ENCODE measurements around the gene VEZF1. TPM values are rescaled to one million over a fixed set of nuclear protein-coding genes. Genes with fewer than 3 reads are reported as not detected.
A peak's percentile ranks its signal among the peaks of the same experiment; 100 is the strongest.

The VEZF1 gene
- total and polyA plus RNA-seq, 8 donors = 11.7 to 41.6 (median 23.3) TPM

GRCh38 chr17:57956291-57957119, 31.5 kb downstream of the VEZF1 start:
- Histone ChIP-seq H3K9me3 (no peaks in the 10 kb centered on the region), H3K27ac (peak overlapping the region in 1 of 4 donors; percentile 67), H3K27me3 (no peaks in the 10 kb centered on the region), H3K4me1 (peaks cover 0 to 9% (median 0%) of the 10 kb centered on the region in 3 donors), H3K36me3 (no peaks in the 10 kb centered on the region), H3K4me3 (no peak overlapping the region)
- ATAC-seq (no peak), FAIRE-seq (no peak), DNase-seq (peak in 1 of 6 donors; percentile 3)
- WGBS, 2 donors = 58 to 65% methylated on average over 13 of the region's 13 CpGs
- intact Hi-C loops (cut with DNase I) = loop anchor here in 1 of 3 donors (10.0 kb wide), 1 partner anchor 62 kb away; no protein-coding TSS in a partner anchor
- TF ChIP-seq CTCF (IDR thresholded peaks at IDR 0.05) = no peak

GRCh38 chr17:57955183-57955931, 32.7 kb downstream of the VEZF1 start, which contains the start of gene CUEDC1:
CUEDC1 (minus strand) TSS chr17:57955412; CDS start chr17:57885564, 69,848 bp downstream.
- FAIRE-seq (no peak), ATAC-seq (peak; percentile 80 to 92 (median 84)), DNase-seq (peak; percentile 77 to 93 (median 85))
- peaks cover 0 to 9% (median 0%) of the 10 kb centered on the region in 3 donors for H3K4me1 ChIP-seq
- WGBS, 2 donors = 1% methylated on average over 31 to 79 of the region's 79 CpGs
- no peaks in the 10 kb centered on the region for H3K27me3 ChIP-seq
- no peak for TF ChIP-seq CTCF (IDR thresholded peaks at IDR 0.05)
- intact Hi-C loops (cut with DNase I) = loop anchor here in 1 of 3 donors (10.0 kb wide), 1 partner anchor 61 kb away; no protein-coding TSS in a partner anchor
- no peaks in the 10 kb centered on the region for H3K36me3 ChIP-seq
- no peaks in the 10 kb centered on the region for H3K9me3 ChIP-seq
- H3K4me3 ChIP-seq = peak within 1 kb of the TSS; percentile 67 to 86 (median 78)
- peak within 1 kb of the TSS; percentile 82 to 95 (median 93) for H3K27ac ChIP-seq

DNA sequence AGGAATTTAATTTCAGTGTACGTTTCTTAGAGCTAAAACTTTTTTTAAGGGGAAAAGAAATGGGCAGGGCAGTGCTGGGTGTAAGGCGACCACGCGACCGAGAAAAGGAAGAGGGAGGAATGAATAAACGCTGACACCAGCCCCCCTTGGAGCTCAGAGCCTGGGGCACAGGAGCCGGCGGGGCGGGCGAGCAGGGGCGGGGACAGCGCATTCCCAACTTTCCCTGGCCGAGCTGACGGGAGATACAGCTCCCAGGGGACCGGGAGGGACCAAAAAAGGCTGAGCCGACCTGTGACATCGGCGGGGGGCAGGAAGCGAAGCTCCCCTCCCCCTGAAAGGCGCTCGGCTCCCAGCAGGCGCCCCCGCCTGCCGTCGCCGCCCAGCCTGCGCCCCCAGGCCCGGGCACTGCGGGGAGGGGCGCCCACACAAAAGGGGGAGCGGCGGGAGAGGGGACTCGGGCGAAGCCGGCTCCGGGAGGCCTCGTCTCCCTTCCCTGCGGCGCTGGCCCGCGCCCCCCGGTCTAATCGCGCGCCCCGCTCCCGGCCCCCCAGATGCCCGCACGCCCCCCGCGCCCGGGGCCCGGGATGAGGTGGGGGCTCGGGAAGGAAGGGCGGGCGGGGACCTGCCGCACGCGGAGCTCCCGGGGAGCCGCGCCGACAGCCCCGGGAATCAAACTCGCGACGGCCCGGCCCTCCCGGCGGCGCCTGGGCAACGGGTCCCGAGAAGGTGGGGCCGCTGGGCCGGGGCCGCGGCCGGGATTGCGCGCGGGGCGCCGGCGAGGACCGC, 33.5 kb downstream of the VEZF1 start:
- no peak for FAIRE-seq
- WGBS, 2 donors = 1% methylated on average over 17 to 83 of the region's 85 CpGs
- TF ChIP-seq CTCF (IDR thresholded peaks at IDR 0.05) = no peak
- H3K9me3 ChIP-seq = no peaks in the 10 kb centered on the region
- no peaks in the 10 kb centered on the region for H3K36me3 ChIP-seq
- H3K4me3 ChIP-seq = peak overlapping the region; percentile 67 to 86 (median 78)
- DNase-seq = peak; percentile 53 to 82 (median 68)
- H3K27me3 ChIP-seq = no peaks in the 10 kb centered on the region
- peak; percentile 57 to 67 (median 64) for ATAC-seq
- H3K4me1 ChIP-seq = peaks cover 0 to 9% (median 0%) of the 10 kb centered on the region in 3 donors
- intact Hi-C loops (cut with DNase I) = loop anchor here in 1 of 3 donors (10.0 kb wide), 1 partner anchor 60 kb away; no protein-coding TSS in a partner anchor
- peak overlapping the region; percentile 82 to 95 (median 93) for H3K27ac ChIP-seq

GRCh38 chr17:57953705-57954396, 34.2 kb downstream of the VEZF1 start:
- no peaks in the 10 kb centered on the region for H3K36me3 ChIP-seq
- peak overlapping the region; percentile 82 to 95 (median 93) for H3K27ac ChIP-seq
- no peak for ATAC-seq
- no peaks in the 10 kb centered on the region for H3K27me3 ChIP-seq
- no peaks in the 10 kb centered on the region for H3K9me3 ChIP-seq
- FAIRE-seq = no peak
- no peak for TF ChIP-seq CTCF (IDR thresholded peaks at IDR 0.05)
- DNase-seq = peak in 1 of 6 donors; percentile 44
- 67 to 74% methylated on average over 13 of the region's 13 CpGs for WGBS, 2 donors
- peaks cover 0 to 15% (median 0%) of the 10 kb centered on the region in 3 donors for H3K4me1 ChIP-seq
- peak overlapping the region in 3 of 4 donors; percentile 71 to 86 (median 86) for H3K4me3 ChIP-seq
- intact Hi-C loops (cut with DNase I) = loop anchor here in 1 of 3 donors (10.0 kb wide), 1 partner anchor 59 kb away; no protein-coding TSS in a partner anchor

Measured in pancreas (tissue), 10 donors.